GM21423 (cell line): ENCODE measurements around the gene HOXC9.

ENCODE experiments used
- ATAC-seq: cut with Tn5 transposase; IDR thresholded peaks from one replicate; pipeline ENCODE4 v1.9.1; 2021; ENCODE audit warnings: mild to moderate bottlenecking, moderate library complexity; ENCODE audit not compliant: unreplicated experiment

HOXC9 gene

GRCh38 chr12:54000116-54001114, at the start of gene HOXC9:
Gene HOXC9, plus strand, starts transcription at chr12:54000161. Its CDS starts 28 bp downstream, at chr12:54000189.
- ATAC-seq: no peak

- no peak for ATAC-seq
These were observed 49.6 kb upstream of the HOXC9 start for GRCh38 chr12:53950437-53950773.

GRCh38 chr12:53950789-53951576, 49.0 kb upstream of the HOXC9 start:
- ATAC-seq: no peak

GRCh38 chr12:53951577-53952334, 48.2 kb upstream of the HOXC9 start:
- no peak for ATAC-seq

- no peak for ATAC-seq
These were observed 47.6 kb upstream of the HOXC9 start for GRCh38 chr12:53952335-53952694.

- no peak for ATAC-seq
These were observed 46.9 kb upstream of the HOXC9 start for GRCh38 chr12:53952871-53953734.

GRCh38 chr12:53953831-53954693, 45.9 kb upstream of the HOXC9 start:
- ATAC-seq: no peak

GRCh38 chr12:53954694-53955035, 45.3 kb upstream of the HOXC9 start, which contains the start of gene HOXC12:
Gene HOXC12, plus strand, starts transcription at chr12:53954903. Its CDS starts 27 bp downstream, at chr12:53954930.
- no peak for ATAC-seq

GRCh38 chr12:53955036-53955775, 44.8 kb upstream of the HOXC9 start:
- ATAC-seq: no peak

- no peak for ATAC-seq
These were observed 44.1 kb upstream of the HOXC9 start for GRCh38 chr12:53955776-53956250.

GRCh38 chr12:53956251-53956887, 43.6 kb upstream of the HOXC9 start:
- no peak for ATAC-seq

GRCh38 chr12:53956914-53957536, 42.9 kb upstream of the HOXC9 start:
- ATAC-seq: no peak

- ATAC-seq: no peak
These were observed 41.8 kb upstream of the HOXC9 start for GRCh38 chr12:53958128-53958527.

- no peak for ATAC-seq
These were observed 40.6 kb upstream of the HOXC9 start for GRCh38 chr12:53959314-53959713.

GRCh38 chr12:53960187-53961024, 39.6 kb upstream of the HOXC9 start:
- no peak for ATAC-seq

GRCh38 chr12:53961025-53961761, 38.8 kb upstream of the HOXC9 start:
- ATAC-seq: no peak
